ENCODE data around the gene OSBPL6.

OSBPL6 gene

GRCh38 chr2:178270338-178270737, 76.0 kb downstream of the OSBPL6 start:
- H3K9ac ChIP-seq (ENCODE audit: low read length): no peak overlapping the region
- H2AFZ ChIP-seq (ENCODE audit: insufficient read depth, low read length, poor library complexity): no peak overlapping the region
- H3K79me2 ChIP-seq (ENCODE audit: control insufficient read depth, insufficient read depth, low read length, poor library complexity): no peaks in the 10 kb centered on the region
- H2BK5ac ChIP-seq (ENCODE audit: low read depth, low read length, poor library complexity): no peak overlapping the region
- H3K23ac ChIP-seq (ENCODE audit: low read length): no peak overlapping the region
- H3K79me1 ChIP-seq (ENCODE audit: low read length): no peaks in the 10 kb centered on the region
- H3K4ac ChIP-seq (ENCODE audit: low read depth, low read length): no peak overlapping the region
- no peak for DNase-seq
- no peak overlapping the region for H2BK120ac ChIP-seq (ENCODE audit: insufficient read depth, low read length, poor library complexity)
- no peak overlapping the region for H4K8ac ChIP-seq (ENCODE audit: low read depth, low read length)
- no peak overlapping the region for H3K27ac ChIP-seq (ENCODE audit: low read depth, low read length)
- H3K36me3 ChIP-seq (ENCODE audit: control insufficient read depth in 1 of 2, insufficient read depth in 2 of 2, low read length in 2 of 2): no peaks in the 10 kb centered on the region
- peaks cover 0 to 2% of the 10 kb centered on the region in 2 experiments for H3K4me1 ChIP-seq (ENCODE audit: control insufficient read depth in 1 of 2, insufficient read depth in 2 of 2, low read length in 2 of 2)
- no peak overlapping the region for H4K91ac ChIP-seq (ENCODE audit: low read depth, low read length)
- no peaks in the 10 kb centered on the region for H3K27me3 ChIP-seq (ENCODE audit: insufficient read depth, low read length)
- no peak overlapping the region for H3K18ac ChIP-seq (ENCODE audit: low read length)
- no peak overlapping the region for H3K4me3 ChIP-seq (ENCODE audit: low read depth, low read length)
- H3K9me3 ChIP-seq (ENCODE audit: insufficient read depth, low read depth, low read length): peaks cover 1% of the 10 kb centered on the region
- no CpG with 5 or more reads among the region's 5 CpGs for WGBS (ENCODE audit: extremely low coverage, insufficient coverage, insufficient read length)
- H3K14ac ChIP-seq (ENCODE audit: low read length): no peak overlapping the region
- H2AK5ac ChIP-seq (ENCODE audit: low read length): no peak overlapping the region
- no peak overlapping the region for H4K12ac ChIP-seq (ENCODE audit: low read depth, low read length)
- H3K4me2 ChIP-seq (ENCODE audit: low read length): no peak overlapping the region
- H2BK12ac ChIP-seq (ENCODE audit: low read length): no peak overlapping the region

GRCh38 chr2:178271094-178271493, 76.8 kb downstream of the OSBPL6 start:
- no peaks in the 10 kb centered on the region for H3K79me1 ChIP-seq (ENCODE audit: low read length)
- H3K4ac ChIP-seq (ENCODE audit: low read depth, low read length): no peak overlapping the region
- H3K14ac ChIP-seq (ENCODE audit: low read length): no peak overlapping the region
- H3K23ac ChIP-seq (ENCODE audit: low read length): no peak overlapping the region
- H3K18ac ChIP-seq (ENCODE audit: low read length): no peak overlapping the region
- DNase-seq: no peak
- H2BK5ac ChIP-seq (ENCODE audit: low read depth, low read length, poor library complexity): no peak overlapping the region
- no CpG with 5 or more reads among the region's 2 CpGs for WGBS (ENCODE audit: extremely low coverage, insufficient coverage, insufficient read length)
- H4K91ac ChIP-seq (ENCODE audit: low read depth, low read length): no peak overlapping the region
- H3K36me3 ChIP-seq (ENCODE audit: control insufficient read depth in 1 of 2, insufficient read depth in 2 of 2, low read length in 2 of 2): no peaks in the 10 kb centered on the region
- H4K12ac ChIP-seq (ENCODE audit: low read depth, low read length): no peak overlapping the region
- H3K9me3 ChIP-seq (ENCODE audit: insufficient read depth, low read depth, low read length): peaks cover 1% of the 10 kb centered on the region
- no peaks in the 10 kb centered on the region for H3K27me3 ChIP-seq (ENCODE audit: insufficient read depth, low read length)
- H2AFZ ChIP-seq (ENCODE audit: insufficient read depth, low read length, poor library complexity): no peak overlapping the region
- H3K4me1 ChIP-seq (ENCODE audit: control insufficient read depth in 1 of 2, insufficient read depth in 2 of 2, low read length in 2 of 2): peaks cover 0 to 2% of the 10 kb centered on the region in 2 experiments
- no peak overlapping the region for H3K27ac ChIP-seq (ENCODE audit: low read depth, low read length)
- H3K4me3 ChIP-seq (ENCODE audit: low read depth, low read length): no peak overlapping the region
- H2BK120ac ChIP-seq (ENCODE audit: insufficient read depth, low read length, poor library complexity): no peak overlapping the region
- H3K9ac ChIP-seq (ENCODE audit: low read length): no peak overlapping the region
- no peak overlapping the region for H4K8ac ChIP-seq (ENCODE audit: low read depth, low read length)
- H3K79me2 ChIP-seq (ENCODE audit: control insufficient read depth, insufficient read depth, low read length, poor library complexity): no peaks in the 10 kb centered on the region
- H2BK12ac ChIP-seq (ENCODE audit: low read length): no peak overlapping the region
- no peak overlapping the region for H2AK5ac ChIP-seq (ENCODE audit: low read length)
- H3K4me2 ChIP-seq (ENCODE audit: low read length): no peak overlapping the region

DNA sequence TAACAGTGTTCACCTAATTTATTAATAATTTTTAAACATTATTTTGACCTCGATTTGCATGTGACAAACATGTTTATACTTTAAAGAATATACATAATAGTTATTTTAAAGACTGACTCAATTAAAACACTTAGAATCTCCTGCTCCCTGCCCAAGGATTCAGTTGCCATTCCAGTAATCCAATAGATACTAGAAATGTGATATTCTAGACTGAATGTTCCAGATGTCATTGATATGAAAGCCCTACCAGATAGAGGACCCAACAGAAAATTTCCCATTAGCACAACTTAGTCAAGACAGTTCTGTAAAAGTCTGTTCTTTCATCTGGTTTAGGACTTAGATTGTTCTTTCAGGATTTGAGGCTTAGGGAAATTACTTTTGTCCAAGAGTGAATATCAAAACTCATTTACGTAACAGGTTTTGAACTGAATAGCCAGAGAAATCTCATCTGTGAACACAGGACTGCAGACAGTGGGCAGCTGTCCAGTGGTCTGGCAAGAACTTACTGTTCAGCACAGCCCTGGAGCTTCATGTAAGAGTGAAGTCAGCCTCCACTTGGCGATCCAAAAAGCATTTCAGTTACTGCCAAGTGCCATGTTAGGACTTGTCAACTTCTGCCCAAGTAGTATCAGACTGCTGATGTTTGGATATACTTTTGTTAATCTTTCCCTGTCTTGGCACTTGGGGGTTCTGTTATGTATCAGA, 77.5 kb downstream of the OSBPL6 start:
- Histone ChIP-seq H2AK5ac (ENCODE audit: low read length) (no peak overlapping the region), H3K27ac (ENCODE audit: low read depth, low read length) (no peak overlapping the region), H3K4me2 (ENCODE audit: low read length) (no peak overlapping the region), H3K4ac (ENCODE audit: low read depth, low read length) (no peak overlapping the region), H3K27me3 (ENCODE audit: insufficient read depth, low read length) (no peaks in the 10 kb centered on the region), H2BK5ac (ENCODE audit: low read depth, low read length, poor library complexity) (no peak overlapping the region), H3K79me2 (ENCODE audit: control insufficient read depth, insufficient read depth, low read length, poor library complexity) (no peaks in the 10 kb centered on the region), H3K9ac (ENCODE audit: low read length) (no peak overlapping the region), H3K9me3 (ENCODE audit: insufficient read depth, low read depth, low read length) (peaks cover 1% of the 10 kb centered on the region), H2BK120ac (ENCODE audit: insufficient read depth, low read length, poor library complexity) (no peak overlapping the region), H4K8ac (ENCODE audit: low read depth, low read length) (no peak overlapping the region), H3K4me3 (ENCODE audit: low read depth, low read length) (no peak overlapping the region), H2AFZ (ENCODE audit: insufficient read depth, low read length, poor library complexity) (no peak overlapping the region), H3K14ac (ENCODE audit: low read length) (no peak overlapping the region), H4K12ac (ENCODE audit: low read depth, low read length) (peak overlapping the region; percentile 62), H3K23ac (ENCODE audit: low read length) (no peak overlapping the region), H3K36me3 (ENCODE audit: control insufficient read depth in 1 of 2, insufficient read depth in 2 of 2, low read length in 2 of 2) (no peaks in the 10 kb centered on the region), H2BK12ac (ENCODE audit: low read length) (no peak overlapping the region), H3K79me1 (ENCODE audit: low read length) (no peaks in the 10 kb centered on the region), H3K4me1 (ENCODE audit: control insufficient read depth in 1 of 2, insufficient read depth in 2 of 2, low read length in 2 of 2) (peaks cover 0 to 2% of the 10 kb centered on the region in 2 experiments), H4K91ac (ENCODE audit: low read depth, low read length) (no peak overlapping the region), H3K18ac (ENCODE audit: low read length) (no peak overlapping the region)
- DNase-seq: no peak
- no CpG with 5 or more reads among the region's 3 CpGs for WGBS (ENCODE audit: extremely low coverage, insufficient coverage, insufficient read length)

DNA sequence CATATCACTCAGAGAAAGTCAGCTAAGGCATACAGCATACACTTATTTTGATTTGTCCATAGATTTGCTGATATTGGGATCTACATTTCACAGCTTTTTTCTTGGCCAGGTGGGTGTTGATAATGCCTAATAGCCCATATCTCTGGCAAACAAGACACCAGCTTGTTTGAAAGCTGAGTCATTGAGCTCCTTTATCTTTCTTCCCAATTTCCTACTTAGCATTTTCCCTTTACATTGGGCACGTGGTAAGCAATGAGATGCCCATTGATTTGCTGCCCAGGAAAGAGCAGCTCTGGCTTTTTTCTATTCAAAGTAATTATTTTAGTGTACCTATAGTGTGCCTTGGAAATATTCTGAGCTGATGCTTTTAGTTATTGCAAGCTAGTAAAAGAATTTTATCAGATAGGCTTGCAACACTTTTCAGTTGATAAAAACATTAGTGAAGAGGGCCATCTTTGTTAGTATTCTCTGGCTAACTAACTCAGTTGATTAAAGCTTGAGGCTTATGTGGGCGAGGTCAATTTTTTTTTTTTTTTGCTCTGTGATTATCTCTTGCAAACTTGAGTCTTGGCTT, 79.6 kb downstream of the OSBPL6 start:
- Histone ChIP-seq H3K23ac (ENCODE audit: low read length) (no peak overlapping the region), H4K12ac (ENCODE audit: low read depth, low read length) (no peak overlapping the region), H3K18ac (ENCODE audit: low read length) (no peak overlapping the region), H4K8ac (ENCODE audit: low read depth, low read length) (no peak overlapping the region), H2AK5ac (ENCODE audit: low read length) (no peak overlapping the region), H3K27me3 (ENCODE audit: insufficient read depth, low read length) (no peaks in the 10 kb centered on the region), H4K91ac (ENCODE audit: low read depth, low read length) (no peak overlapping the region), H3K79me2 (ENCODE audit: control insufficient read depth, insufficient read depth, low read length, poor library complexity) (no peaks in the 10 kb centered on the region), H3K79me1 (ENCODE audit: low read length) (peaks cover 3% of the 10 kb centered on the region), H2BK12ac (ENCODE audit: low read length) (no peak overlapping the region), H2BK5ac (ENCODE audit: low read depth, low read length, poor library complexity) (no peak overlapping the region), H2AFZ (ENCODE audit: insufficient read depth, low read length, poor library complexity) (no peak overlapping the region), H3K36me3 (ENCODE audit: control insufficient read depth in 1 of 2, insufficient read depth in 2 of 2, low read length in 2 of 2) (no peaks in the 10 kb centered on the region), H3K9me3 (ENCODE audit: insufficient read depth, low read depth, low read length) (no peaks in the 10 kb centered on the region), H3K27ac (ENCODE audit: low read depth, low read length) (no peak overlapping the region), H3K4me1 (ENCODE audit: control insufficient read depth in 1 of 2, insufficient read depth in 2 of 2, low read length in 2 of 2) (peaks cover 2 to 4% of the 10 kb centered on the region in 2 experiments), H3K4me2 (ENCODE audit: low read length) (no peak overlapping the region), H2BK120ac (ENCODE audit: insufficient read depth, low read length, poor library complexity) (no peak overlapping the region), H3K9ac (ENCODE audit: low read length) (no peak overlapping the region), H3K14ac (ENCODE audit: low read length) (no peak overlapping the region), H3K4me3 (ENCODE audit: low read depth, low read length) (no peak overlapping the region), H3K4ac (ENCODE audit: low read depth, low read length) (no peak overlapping the region)
- peak in 1 of 2 donors; percentile 28 for DNase-seq
- WGBS (ENCODE audit: extremely low coverage, insufficient coverage, insufficient read length): no CpG with 5 or more reads among the region's 2 CpGs

All from trophoblast cell (in vitro differentiated cells and primary cell).